ENCODE results near the gene CHAF1A. TPM values are rescaled to one million over a fixed set of nuclear protein-coding genes. Genes with fewer than 3 reads are reported as not detected.
A peak's percentile ranks its signal among the peaks of the same experiment; 100 is the strongest.

Gene CHAF1A
- total and polyA plus RNA-seq, 2 experiments from 2014 or later = 113 to 125 TPM

DNA sequence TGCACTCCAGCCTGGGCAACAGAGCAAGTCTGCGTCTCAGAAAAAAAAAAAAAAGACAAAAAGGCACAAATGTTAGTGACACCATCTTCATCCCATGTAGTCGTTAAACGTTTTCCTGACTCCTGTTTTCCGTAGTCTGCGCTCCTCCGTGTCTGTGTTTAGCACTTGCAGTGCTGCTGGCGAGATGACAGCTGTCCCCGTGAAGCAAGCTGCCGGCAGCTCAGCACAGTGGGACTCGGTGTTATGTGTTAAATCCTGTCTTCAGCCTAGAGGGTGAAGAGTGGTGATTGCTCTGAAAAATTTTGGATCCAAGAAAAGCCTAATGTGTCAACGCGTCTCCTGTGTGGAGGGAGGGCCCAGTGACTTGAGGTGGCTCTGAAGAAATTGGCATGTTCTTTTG lies 36.8 kb downstream of the CHAF1A start (continued):
- TF ChIP-seq, protein P1, sequence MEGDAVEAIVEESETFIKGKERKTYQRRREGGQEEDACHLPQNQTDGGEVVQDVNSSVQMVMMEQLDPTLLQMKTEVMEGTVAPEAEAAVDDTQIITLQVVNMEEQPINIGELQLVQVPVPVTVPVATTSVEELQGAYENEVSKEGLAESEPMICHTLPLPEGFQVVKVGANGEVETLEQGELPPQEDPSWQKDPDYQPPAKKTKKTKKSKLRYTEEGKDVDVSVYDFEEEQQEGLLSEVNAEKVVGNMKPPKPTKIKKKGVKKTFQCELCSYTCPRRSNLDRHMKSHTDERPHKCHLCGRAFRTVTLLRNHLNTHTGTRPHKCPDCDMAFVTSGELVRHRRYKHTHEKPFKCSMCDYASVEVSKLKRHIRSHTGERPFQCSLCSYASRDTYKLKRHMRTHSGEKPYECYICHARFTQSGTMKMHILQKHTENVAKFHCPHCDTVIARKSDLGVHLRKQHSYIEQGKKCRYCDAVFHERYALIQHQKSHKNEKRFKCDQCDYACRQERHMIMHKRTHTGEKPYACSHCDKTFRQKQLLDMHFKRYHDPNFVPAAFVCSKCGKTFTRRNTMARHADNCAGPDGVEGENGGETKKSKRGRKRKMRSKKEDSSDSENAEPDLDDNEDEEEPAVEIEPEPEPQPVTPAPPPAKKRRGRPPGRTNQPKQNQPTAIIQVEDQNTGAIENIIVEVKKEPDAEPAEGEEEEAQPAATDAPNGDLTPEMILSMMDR (conservative IDR thresholded peaks at IDR 0.05; ENCODE audit: low read depth in 2 of 2) = no peak
- TF ChIP-seq NANOG (IDR thresholded peaks at IDR 0.05; ENCODE audit: borderline replicate concordance) (no peak), EZH2phosphoT487 (IDR thresholded peaks at IDR 0.05; ENCODE audit: unreplicated experiment) (no peak), CREB1 (CRISPR knock-in tag; IDR thresholded peaks at IDR 0.05; ENCODE audit: low read depth) (no peak)

DNA sequence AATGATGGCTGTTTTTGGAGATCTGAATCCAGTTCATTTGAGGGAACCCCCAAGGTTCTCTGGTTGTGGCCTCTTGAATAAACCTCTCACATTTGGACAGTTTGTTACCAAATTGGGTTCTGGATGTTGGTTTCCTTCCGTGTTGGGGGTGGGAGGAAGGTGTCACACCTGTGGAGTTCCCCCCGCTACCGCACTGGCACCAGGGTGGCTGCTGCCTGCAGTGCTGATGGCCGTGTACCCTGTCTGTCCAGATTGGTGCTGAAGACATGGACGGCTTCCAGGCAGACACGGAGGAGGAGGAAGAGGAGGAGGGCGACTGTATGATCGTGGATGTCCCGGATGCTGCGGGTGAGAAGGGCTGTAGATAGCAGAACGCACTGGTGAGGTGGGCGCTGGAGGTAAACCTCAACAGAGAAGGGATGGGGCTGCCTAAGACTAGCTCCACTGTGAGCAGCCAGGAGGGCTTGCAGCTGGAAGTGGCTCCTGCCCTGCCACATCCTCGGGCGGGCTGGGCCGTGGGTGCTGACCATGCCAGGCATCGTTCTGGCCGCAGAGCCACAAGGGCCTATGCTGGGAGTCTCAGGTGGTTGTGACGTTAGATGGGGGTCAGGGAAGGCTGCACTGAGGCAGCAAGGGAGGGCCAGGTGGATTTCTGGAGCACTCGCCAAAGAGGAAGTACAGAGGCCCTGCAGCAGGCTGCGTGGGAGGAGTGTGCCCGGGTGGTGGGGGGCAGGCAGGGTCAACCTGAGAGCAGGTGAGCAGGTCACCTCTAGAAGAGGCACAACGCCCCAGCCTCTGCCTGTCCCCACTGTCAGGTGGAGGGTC lies 39.8 kb downstream of the CHAF1A start:
- H3K4me1 ChIP-seq (ENCODE audit: insufficient read depth) = no peaks in the 10 kb centered on the region
- H3K4me2 ChIP-seq = no peak overlapping the region
- peaks cover 21% of the 10 kb centered on the region for H3K79me2 ChIP-seq (replicated peaks; ENCODE audit: insufficient read depth)
- H3K36me3 ChIP-seq (ENCODE audit: insufficient read depth) = peaks cover 27% of the 10 kb centered on the region
- no peaks in the 10 kb centered on the region for H3K27me3 ChIP-seq (ENCODE audit: insufficient read depth)
- peaks cover 60% of the 10 kb centered on the region for H3K36me3 Mint-ChIP-seq (ENCODE audit: low read depth)
- H2AFZ ChIP-seq = no peak overlapping the region
- H4K20me1 ChIP-seq (replicated peaks; ENCODE audit: insufficient read depth) = peaks cover 43% of the 10 kb centered on the region
- 0 out of 3 replicates have a peak overlapping the region, but pooled peaks have one; percentile 21 for H3K4me3 Mint-ChIP-seq
- no peak for ATAC-seq
- H3K27ac Mint-ChIP-seq = peak overlapping the region; percentile 52; the same call in 1 of the 2 replicates
- no peak overlapping the region for H3K27ac ChIP-seq (ENCODE audit: low read depth)
- H3K4me1 Mint-ChIP-seq = peaks cover 10% of the 10 kb centered on the region; the same call in 2 of the 3 replicates
- no peak for DNase-seq (ENCODE audit: low spot score)
- peaks cover 31% of the 10 kb centered on the region for H3K27me3 Mint-ChIP-seq (ENCODE audit: insufficient read depth, low read depth, poor library complexity)
- peaks cover 34% of the 10 kb centered on the region; the same call in 1 of the 2 replicates for H3F3A ChIP-seq (replicated peaks; ENCODE audit: low read depth)
- no peak overlapping the region for H3K4me3 ChIP-seq
- TF ChIP-seq, protein P2, sequence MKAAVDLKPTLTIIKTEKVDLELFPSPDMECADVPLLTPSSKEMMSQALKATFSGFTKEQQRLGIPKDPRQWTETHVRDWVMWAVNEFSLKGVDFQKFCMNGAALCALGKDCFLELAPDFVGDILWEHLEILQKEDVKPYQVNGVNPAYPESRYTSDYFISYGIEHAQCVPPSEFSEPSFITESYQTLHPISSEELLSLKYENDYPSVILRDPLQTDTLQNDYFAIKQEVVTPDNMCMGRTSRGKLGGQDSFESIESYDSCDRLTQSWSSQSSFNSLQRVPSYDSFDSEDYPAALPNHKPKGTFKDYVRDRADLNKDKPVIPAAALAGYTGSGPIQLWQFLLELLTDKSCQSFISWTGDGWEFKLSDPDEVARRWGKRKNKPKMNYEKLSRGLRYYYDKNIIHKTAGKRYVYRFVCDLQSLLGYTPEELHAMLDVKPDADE (IDR thresholded peaks at IDR 0.05) = no peak
- TF ChIP-seq, protein P3, sequence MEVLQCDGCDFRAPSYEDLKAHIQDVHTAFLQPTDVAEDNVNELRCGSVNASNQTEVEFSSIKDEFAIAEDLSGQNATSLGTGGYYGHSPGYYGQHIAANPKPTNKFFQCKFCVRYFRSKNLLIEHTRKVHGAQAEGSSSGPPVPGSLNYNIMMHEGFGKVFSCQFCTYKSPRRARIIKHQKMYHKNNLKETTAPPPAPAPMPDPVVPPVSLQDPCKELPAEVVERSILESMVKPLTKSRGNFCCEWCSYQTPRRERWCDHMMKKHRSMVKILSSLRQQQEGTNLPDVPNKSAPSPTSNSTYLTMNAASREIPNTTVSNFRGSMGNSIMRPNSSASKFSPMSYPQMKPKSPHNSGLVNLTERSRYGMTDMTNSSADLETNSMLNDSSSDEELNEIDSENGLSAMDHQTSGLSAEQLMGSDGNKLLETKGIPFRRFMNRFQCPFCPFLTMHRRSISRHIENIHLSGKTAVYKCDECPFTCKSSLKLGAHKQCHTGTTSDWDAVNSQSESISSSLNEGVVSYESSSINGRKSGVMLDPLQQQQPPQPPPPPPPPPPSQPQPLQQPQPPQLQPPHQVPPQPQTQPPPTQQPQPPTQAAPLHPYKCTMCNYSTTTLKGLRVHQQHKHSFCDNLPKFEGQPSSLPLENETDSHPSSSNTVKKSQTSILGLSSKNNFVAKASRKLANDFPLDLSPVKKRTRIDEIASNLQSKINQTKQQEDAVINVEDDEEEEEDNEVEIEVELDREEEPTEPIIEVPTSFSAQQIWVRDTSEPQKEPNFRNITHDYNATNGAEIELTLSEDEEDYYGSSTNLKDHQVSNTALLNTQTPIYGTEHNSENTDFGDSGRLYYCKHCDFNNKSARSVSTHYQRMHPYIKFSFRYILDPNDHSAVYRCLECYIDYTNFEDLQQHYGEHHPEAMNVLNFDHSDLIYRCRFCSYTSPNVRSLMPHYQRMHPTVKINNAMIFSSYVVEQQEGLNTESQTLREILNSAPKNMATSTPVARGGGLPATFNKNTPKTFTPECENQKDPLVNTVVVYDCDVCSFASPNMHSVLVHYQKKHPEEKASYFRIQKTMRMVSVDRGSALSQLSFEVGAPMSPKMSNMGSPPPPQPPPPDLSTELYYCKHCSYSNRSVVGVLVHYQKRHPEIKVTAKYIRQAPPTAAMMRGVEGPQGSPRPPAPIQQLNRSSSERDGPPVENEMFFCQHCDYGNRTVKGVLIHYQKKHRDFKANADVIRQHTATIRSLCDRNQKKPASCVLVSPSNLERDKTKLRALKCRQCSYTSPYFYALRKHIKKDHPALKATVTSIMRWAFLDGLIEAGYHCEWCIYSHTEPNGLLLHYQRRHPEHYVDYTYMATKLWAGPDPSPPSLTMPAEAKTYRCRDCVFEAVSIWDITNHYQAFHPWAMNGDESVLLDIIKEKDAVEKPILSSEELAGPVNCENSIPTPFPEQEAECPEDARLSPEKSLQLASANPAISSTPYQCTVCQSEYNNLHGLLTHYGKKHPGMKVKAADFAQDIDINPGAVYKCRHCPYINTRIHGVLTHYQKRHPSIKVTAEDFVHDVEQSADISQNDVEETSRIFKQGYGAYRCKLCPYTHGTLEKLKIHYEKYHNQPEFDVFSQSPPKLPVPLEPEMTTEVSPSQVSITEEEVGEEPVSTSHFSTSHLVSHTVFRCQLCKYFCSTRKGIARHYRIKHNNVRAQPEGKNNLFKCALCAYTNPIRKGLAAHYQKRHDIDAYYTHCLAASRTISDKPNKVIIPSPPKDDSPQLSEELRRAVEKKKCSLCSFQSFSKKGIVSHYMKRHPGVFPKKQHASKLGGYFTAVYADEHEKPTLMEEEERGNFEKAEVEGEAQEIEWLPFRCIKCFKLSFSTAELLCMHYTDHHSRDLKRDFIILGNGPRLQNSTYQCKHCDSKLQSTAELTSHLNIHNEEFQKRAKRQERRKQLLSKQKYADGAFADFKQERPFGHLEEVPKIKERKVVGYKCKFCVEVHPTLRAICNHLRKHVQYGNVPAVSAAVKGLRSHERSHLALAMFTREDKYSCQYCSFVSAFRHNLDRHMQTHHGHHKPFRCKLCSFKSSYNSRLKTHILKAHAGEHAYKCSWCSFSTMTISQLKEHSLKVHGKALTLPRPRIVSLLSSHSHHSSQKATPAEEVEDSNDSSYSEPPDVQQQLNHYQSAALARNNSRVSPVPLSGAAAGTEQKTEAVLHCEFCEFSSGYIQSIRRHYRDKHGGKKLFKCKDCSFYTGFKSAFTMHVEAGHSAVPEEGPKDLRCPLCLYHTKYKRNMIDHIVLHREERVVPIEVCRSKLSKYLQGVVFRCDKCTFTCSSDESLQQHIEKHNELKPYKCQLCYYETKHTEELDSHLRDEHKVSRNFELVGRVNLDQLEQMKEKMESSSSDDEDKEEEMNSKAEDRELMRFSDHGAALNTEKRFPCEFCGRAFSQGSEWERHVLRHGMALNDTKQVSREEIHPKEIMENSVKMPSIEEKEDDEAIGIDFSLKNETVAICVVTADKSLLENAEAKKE (CRISPR knock-in tag; IDR thresholded peaks at IDR 0.05) = no peak
- no peak for TF ChIP-seq EZH2 (IDR thresholded peaks at IDR 0.05; ENCODE audit: low read depth, unreplicated experiment)
- TF ChIP-seq POLR2AphosphoS5 (IDR thresholded peaks at IDR 0.05; ENCODE audit: low read depth) = no peak; the same call in 1 of the 2 replicates
- TF ChIP-seq, protein P1 (conservative IDR thresholded peaks at IDR 0.05; ENCODE audit: low read depth in 2 of 2) = no peak
- no peak for TF ChIP-seq NANOG (IDR thresholded peaks at IDR 0.05; ENCODE audit: borderline replicate concordance)
- TF ChIP-seq STAT1 (IDR thresholded peaks at IDR 0.05; ENCODE audit: unreplicated experiment) = no peak
- no peak for TF ChIP-seq ZNF331 (CRISPR knock-in tag; IDR thresholded peaks at IDR 0.05; ENCODE audit: low read depth)
- H3K9me2 ChIP-seq (ENCODE audit: insufficient read depth) = no peaks in the 10 kb centered on the region
- no peaks in the 10 kb centered on the region; the same call in 2 of the 3 replicates for H3K9me3 Mint-ChIP-seq

Data from GM23338 (cell line).